Loucy (cell line): ENCODE results near the gene BRD1.

ENCODE experiments used
- H2AFZ ChIP-seq: fragments of 200-600 bp; sonication (generic); 2 replicates; pipeline ENCODE4 v1.6.0; 2016; ENCODE audit warnings: antibody characterized with exemption, mild to moderate bottlenecking, low read length, moderate library complexity
- H3F3A ChIP-seq: fragments of 200-600 bp; 2 replicates; pipeline ENCODE4 v1.6.0; 2016; ENCODE audit warnings: antibody characterized with exemption, low read depth, mild to moderate bottlenecking
- H3K27me3 ChIP-seq: fragments of 200-600 bp; sonication (generic); 2 replicates; pipeline ENCODE4 v1.6.1; 2014; ENCODE audit warnings: low read length, mild to moderate bottlenecking; ENCODE audit not compliant: insufficient read depth, poor library complexity, severe bottlenecking
- H3K36me3 ChIP-seq: fragments of 200-600 bp; sonication (generic); 2 replicates; pipeline ENCODE4 v1.6.1; 2016; ENCODE audit warnings: low read length; ENCODE audit not compliant: insufficient read depth
- H3K4me1 ChIP-seq: fragments of 200-600 bp; sonication (generic); 2 replicates; pipeline ENCODE4 v1.5.1; 2014; ENCODE audit warnings: low read length, mild to moderate bottlenecking; ENCODE audit not compliant: insufficient read depth, poor library complexity, severe bottlenecking
- H3K4me2 ChIP-seq: fragments of 200-600 bp; sonication (generic); 2 replicates; pipeline ENCODE4 v1.6.0; 2014; ENCODE audit warnings: antibody characterized with exemption, low read length, low read depth, mild to moderate bottlenecking; ENCODE audit not compliant: poor library complexity, severe bottlenecking
- H3K4me3 ChIP-seq: fragments of 200-600 bp; sonication (generic); 2 replicates; pipeline ENCODE4 v1.5.1; 2014; ENCODE audit warnings: low read length, mild to moderate bottlenecking, mixed read lengths; ENCODE audit not compliant: poor library complexity, severe bottlenecking
- H3K79me2 ChIP-seq: fragments of 200-600 bp; sonication (generic); 2 replicates; pipeline ENCODE4 v1.6.1; 2014; ENCODE audit warnings: low read length; ENCODE audit not compliant: insufficient read depth
- H3K9ac ChIP-seq: fragments of 200-600 bp; sonication (generic); 2 replicates; pipeline ENCODE4 v1.6.0; 2014; ENCODE audit warnings: mild to moderate bottlenecking, low read depth, low read length, moderate library complexity; ENCODE audit not compliant: poor library complexity, severe bottlenecking
- H3K9me2 ChIP-seq: fragments of 200-600 bp; sonication (generic); replicated peaks from 2 replicates; pipeline ENCODE4 v1.6.1; 2016; ENCODE audit warnings: low read depth, low read length, mixed read lengths
- H3K9me3 ChIP-seq: fragments of 200-600 bp; sonication (generic); 2 replicates; pipeline ENCODE4 v1.6.1; 2014; ENCODE audit warnings: mild to moderate bottlenecking, antibody characterized with exemption, low read length, low read depth; ENCODE audit not compliant: insufficient read depth
- H4K20me1 ChIP-seq: fragments of 200-600 bp; sonication (generic); 2 replicates; pipeline ENCODE4 v1.6.0; 2014; ENCODE audit warnings: antibody characterized with exemption, low read length, mild to moderate bottlenecking; ENCODE audit not compliant: insufficient read depth, poor library complexity, severe bottlenecking
- EZH2phosphoT487 ChIP-seq: fragments of 200-600 bp; IDR thresholded peaks from 2 replicates; pipeline ENCODE4 v1.6.1; 2018; ENCODE audit warnings: antibody characterized with exemption, mild to moderate bottlenecking, moderate library complexity, borderline replicate concordance
- TF ChIP-seq, protein P1 (sequence below): fragments of 200-600 bp; sonication (generic); conservative IDR thresholded peaks from 2 replicates; pipeline ENCODE4 v1.5.1; 2014; ENCODE audit warnings: mild to moderate bottlenecking, antibody characterized with exemption, low read length

BRD1 gene

DNA sequence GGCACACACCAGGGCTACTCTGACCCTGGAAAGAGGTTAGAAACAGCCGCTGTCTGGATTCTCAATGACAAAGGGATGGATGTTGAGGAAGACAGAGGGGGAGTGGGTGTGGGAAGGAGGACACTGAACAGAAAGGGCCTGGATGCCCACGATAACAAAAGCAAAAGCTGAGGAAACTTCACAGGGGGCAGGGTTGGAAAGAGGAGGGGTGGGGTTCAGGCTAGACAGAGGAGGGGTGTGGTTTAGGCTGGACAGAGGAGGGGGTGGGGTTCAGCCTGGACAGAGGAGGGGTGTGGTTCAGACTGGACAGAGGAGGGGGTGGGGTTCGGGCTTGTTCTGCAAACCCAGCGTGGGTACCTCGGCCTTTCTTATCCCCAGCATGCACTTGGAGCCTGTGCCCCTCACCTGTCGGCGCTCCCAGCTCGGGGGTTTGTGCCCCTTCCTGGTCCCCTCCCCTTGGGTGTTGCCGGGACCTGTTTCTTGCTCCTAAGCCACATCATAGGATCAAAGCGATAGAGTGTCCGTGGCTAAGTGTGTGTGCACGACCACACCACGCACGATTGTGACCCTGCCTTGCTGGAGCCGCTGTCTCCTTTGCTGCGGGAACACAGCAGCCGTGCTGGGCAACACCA, 75.6 kb downstream of the BRD1 start:
- H3K79me2 ChIP-seq = no peaks in the 10 kb centered on the region
- no peak overlapping the region for H3K4me2 ChIP-seq
- TF ChIP-seq EZH2phosphoT487 = no peak
- TF ChIP-seq, protein P1, sequence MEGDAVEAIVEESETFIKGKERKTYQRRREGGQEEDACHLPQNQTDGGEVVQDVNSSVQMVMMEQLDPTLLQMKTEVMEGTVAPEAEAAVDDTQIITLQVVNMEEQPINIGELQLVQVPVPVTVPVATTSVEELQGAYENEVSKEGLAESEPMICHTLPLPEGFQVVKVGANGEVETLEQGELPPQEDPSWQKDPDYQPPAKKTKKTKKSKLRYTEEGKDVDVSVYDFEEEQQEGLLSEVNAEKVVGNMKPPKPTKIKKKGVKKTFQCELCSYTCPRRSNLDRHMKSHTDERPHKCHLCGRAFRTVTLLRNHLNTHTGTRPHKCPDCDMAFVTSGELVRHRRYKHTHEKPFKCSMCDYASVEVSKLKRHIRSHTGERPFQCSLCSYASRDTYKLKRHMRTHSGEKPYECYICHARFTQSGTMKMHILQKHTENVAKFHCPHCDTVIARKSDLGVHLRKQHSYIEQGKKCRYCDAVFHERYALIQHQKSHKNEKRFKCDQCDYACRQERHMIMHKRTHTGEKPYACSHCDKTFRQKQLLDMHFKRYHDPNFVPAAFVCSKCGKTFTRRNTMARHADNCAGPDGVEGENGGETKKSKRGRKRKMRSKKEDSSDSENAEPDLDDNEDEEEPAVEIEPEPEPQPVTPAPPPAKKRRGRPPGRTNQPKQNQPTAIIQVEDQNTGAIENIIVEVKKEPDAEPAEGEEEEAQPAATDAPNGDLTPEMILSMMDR = no peak

GRCh38 chr22:49751318-49751965, 76.2 kb downstream of the BRD1 start:
- no peaks in the 10 kb centered on the region for H3K79me2 ChIP-seq
- no peak overlapping the region for H3K4me3 ChIP-seq
- H3K9me3 ChIP-seq = no peaks in the 10 kb centered on the region
- H3F3A ChIP-seq = no peaks in the 10 kb centered on the region
- no peak overlapping the region for H3K4me2 ChIP-seq
- no peak for TF ChIP-seq EZH2phosphoT487
- TF ChIP-seq, protein P1 = no peak
- no peak overlapping the region for H2AFZ ChIP-seq
- H3K36me3 ChIP-seq = no peaks in the 10 kb centered on the region
- H3K9me2 ChIP-seq = no peaks in the 10 kb centered on the region
- H3K4me1 ChIP-seq = no peaks in the 10 kb centered on the region
- H3K9ac ChIP-seq = no peak overlapping the region
- H4K20me1 ChIP-seq = no peaks in the 10 kb centered on the region
- no peaks in the 10 kb centered on the region for H3K27me3 ChIP-seq

More for the DNA sequence above, 75.6 kb downstream of the BRD1 start:
- H3K4me1 ChIP-seq = no peaks in the 10 kb centered on the region
- no peak overlapping the region for H2AFZ ChIP-seq
- no peaks in the 10 kb centered on the region for H3K9me2 ChIP-seq
- H4K20me1 ChIP-seq = no peaks in the 10 kb centered on the region
- no peak overlapping the region for H3K9ac ChIP-seq
- H3F3A ChIP-seq = no peaks in the 10 kb centered on the region
- no peaks in the 10 kb centered on the region for H3K36me3 ChIP-seq
- no peaks in the 10 kb centered on the region for H3K27me3 ChIP-seq
- H3K9me3 ChIP-seq = no peaks in the 10 kb centered on the region
- H3K4me3 ChIP-seq = no peak overlapping the region

DNA sequence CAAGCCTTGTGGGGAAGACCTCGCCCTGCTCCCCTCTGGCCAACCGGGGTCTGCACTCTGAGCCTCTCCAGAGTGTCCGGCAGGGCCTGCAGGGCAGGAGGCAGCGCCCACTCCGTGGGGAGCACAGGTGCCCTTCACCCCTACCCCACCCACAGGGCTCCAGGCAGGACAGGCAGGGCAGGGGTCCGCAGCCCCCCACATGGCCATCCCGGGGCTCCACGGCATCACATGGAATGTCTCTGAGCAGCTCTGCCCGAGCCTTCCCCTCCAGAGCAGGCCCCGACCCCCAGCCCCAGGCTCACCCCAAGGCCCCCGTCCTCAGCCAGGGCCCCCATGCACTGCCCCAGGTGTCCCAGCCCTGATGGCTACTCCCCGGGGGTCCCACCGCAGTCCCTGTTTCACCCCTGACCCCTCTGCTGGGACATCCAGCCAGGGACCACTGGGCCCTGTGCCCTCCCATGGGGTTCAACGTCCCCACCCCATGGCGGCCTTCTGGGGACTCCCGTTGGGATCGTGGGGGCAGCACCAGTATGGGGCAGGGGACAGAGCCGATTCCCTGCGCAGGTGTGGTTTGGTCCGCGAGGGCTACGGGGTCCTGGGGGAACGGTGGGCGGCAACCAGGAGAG, 77.7 kb downstream of the BRD1 start:
- H3K79me2 ChIP-seq = no peaks in the 10 kb centered on the region
- H3K4me1 ChIP-seq = no peaks in the 10 kb centered on the region
- peaks cover 4% of the 10 kb centered on the region; the same call in 1 of the 2 replicates for H3K9me3 ChIP-seq
- no peak overlapping the region for H3K4me2 ChIP-seq
- H3K4me3 ChIP-seq = no peak overlapping the region
- no peaks in the 10 kb centered on the region for H4K20me1 ChIP-seq
- H3K27me3 ChIP-seq = no peaks in the 10 kb centered on the region
- H3K9ac ChIP-seq = no peak overlapping the region
- no peak overlapping the region for H2AFZ ChIP-seq
- H3K9me2 ChIP-seq = no peaks in the 10 kb centered on the region
- TF ChIP-seq, protein P1 = no peak
- no peaks in the 10 kb centered on the region for H3K36me3 ChIP-seq
- H3F3A ChIP-seq = no peaks in the 10 kb centered on the region
